Endothelial cell of umbilical vein (primary cell): ENCODE results near the gene SMIM44.

Source experiments
- CTCF ChIP-seq, 2 donors: IDR thresholded peaks; 1 replicate in 1 of 2; 2 replicates in 1 of 2; pipeline ENCODE4 v1.5.1; 2011; ENCODE audit warnings: low read length in 2 of 2, mild to moderate bottlenecking in 2 of 2, moderate library complexity in 2 of 2, control low read depth in 1 of 2, inconsistent platforms in 1 of 2, low read depth in 1 of 2; ENCODE audit not compliant: insufficient read depth in 1 of 2; ENCODE audit errors: extremely low read depth in 1 of 2
- EZH2 ChIP-seq: IDR thresholded peaks from 2 replicates; pipeline ENCODE4 v1.6.1; 2012; ENCODE audit warnings: borderline replicate concordance, low read depth, mild to moderate bottlenecking, moderate library complexity, low read length, inconsistent platforms; ENCODE audit not compliant: severe bottlenecking
- MYC ChIP-seq: IDR thresholded peaks from one replicate; pipeline ENCODE4 v1.6.1; 2011; ENCODE audit warnings: mild to moderate bottlenecking, low read depth, low read length
- POLR2A ChIP-seq: IDR thresholded peaks from 2 replicates; pipeline ENCODE4 v1.6.1; 2012; ENCODE audit warnings: low read depth, mild to moderate bottlenecking, control low read depth, low read length

- TF ChIP-seq CTCF (IDR thresholded peaks at IDR 0.05; ENCODE audit: extremely low read depth in 1 of 2, insufficient read depth in 1 of 2, low read depth in 1 of 2, low read length in 2 of 2) (no peak), MYC (no peak), POLR2A (no peak), EZH2 (no peak)
Observed at GRCh38 chr19:3533033-3533432, 49.8 kb upstream of the SMIM44 start.
